Transverse colon (tissue), 3 donors: Measurements from ENCODE around the gene COMMD9.

Experiments used
- POLR2A ChIP-seq: fragments of 450-650 bp; IDR thresholded peaks from one replicate; pipeline ENCODE4 v1.6.1; 2016; ENCODE audit warnings: antibody characterized with exemption, mild to moderate bottlenecking, moderate library complexity
- TF ChIP-seq, protein P1 (sequence below), 5 experiments: fragments of 200-600 bp in 3 of 5; fragments of 450-650 bp in 2 of 5; sonication (generic) in 3 of 5; IDR thresholded peaks; 1 replicate in 2 of 5; 2 replicates in 3 of 5; pipeline ENCODE4 v1.5.1; 2016 to 2017; ENCODE audit warnings: antibody characterized with exemption in 5 of 5, inconsistent platforms in 3 of 5, mild to moderate bottlenecking in 2 of 5, moderate library complexity in 1 of 5

- TF ChIP-seq, protein P1, sequence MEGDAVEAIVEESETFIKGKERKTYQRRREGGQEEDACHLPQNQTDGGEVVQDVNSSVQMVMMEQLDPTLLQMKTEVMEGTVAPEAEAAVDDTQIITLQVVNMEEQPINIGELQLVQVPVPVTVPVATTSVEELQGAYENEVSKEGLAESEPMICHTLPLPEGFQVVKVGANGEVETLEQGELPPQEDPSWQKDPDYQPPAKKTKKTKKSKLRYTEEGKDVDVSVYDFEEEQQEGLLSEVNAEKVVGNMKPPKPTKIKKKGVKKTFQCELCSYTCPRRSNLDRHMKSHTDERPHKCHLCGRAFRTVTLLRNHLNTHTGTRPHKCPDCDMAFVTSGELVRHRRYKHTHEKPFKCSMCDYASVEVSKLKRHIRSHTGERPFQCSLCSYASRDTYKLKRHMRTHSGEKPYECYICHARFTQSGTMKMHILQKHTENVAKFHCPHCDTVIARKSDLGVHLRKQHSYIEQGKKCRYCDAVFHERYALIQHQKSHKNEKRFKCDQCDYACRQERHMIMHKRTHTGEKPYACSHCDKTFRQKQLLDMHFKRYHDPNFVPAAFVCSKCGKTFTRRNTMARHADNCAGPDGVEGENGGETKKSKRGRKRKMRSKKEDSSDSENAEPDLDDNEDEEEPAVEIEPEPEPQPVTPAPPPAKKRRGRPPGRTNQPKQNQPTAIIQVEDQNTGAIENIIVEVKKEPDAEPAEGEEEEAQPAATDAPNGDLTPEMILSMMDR (IDR thresholded peaks at IDR 0.05) = no peak
- no peak for TF ChIP-seq POLR2A
These were observed 24.9 kb downstream of the COMMD9 start for GRCh38 chr11:36264011-36264972.
